Umbilical cord (tissue), 2 donors: Measurements from ENCODE around the gene WDR18. TPM values are rescaled to one million over a fixed set of nuclear protein-coding genes. Genes with fewer than 3 reads are reported as not detected.

Experiments
- DNase-seq: peaks from one replicate; pipeline ENCODE4 v3.0.0-alpha.2; 2015; ENCODE audit warnings: low spot score
- total RNA-seq: library from RNA; depleted of rRNA; stranded (reverse); fragments of >200 nt; gene quantifications from one replicate; pipeline ENCODE4 v1.2.3, GENCODE V29; 2014; ENCODE audit warnings: low replicate concordance; ENCODE audit not compliant: insufficient read depth

The WDR18 gene
- total RNA-seq, 1 donor from 2014 or later, result 67.9 TPM

DNA sequence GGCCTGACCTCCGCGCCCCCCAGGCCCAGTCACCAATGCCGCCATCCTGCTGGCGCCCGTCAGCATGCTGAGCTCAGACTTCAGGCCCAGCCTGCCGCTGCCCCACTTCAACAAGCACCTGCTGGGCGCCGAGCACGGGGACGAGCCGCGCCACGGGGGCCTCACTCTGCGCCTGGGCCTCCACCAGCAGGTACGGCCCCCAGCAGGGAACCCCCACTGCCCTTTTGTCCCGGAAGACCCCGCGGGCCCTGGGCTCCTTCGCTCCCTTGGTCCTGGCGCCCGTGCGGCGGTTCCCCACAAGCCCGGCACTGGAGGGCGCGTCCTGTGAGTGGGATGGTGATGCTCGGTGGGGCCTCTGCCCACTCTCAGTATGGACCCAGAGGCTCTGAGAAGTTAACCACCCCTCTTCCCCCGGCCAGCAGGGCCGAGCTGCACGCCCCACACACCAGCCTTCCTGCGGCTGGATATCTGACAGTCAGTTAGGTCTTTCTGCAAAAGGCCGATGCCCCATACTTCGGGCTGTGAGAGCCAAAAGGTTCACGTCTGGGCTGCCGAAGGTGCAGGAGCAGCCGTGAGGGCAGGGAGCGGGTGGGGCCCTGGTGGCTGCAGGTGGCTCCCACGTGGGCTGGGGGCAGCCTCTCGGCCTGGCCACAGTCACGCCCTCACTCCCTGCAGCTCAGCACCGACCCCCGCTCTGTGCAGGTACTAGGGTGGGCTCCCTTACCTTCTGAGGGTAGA is 8.0 kb downstream of the WDR18 start:
- no peak for DNase-seq

DNA sequence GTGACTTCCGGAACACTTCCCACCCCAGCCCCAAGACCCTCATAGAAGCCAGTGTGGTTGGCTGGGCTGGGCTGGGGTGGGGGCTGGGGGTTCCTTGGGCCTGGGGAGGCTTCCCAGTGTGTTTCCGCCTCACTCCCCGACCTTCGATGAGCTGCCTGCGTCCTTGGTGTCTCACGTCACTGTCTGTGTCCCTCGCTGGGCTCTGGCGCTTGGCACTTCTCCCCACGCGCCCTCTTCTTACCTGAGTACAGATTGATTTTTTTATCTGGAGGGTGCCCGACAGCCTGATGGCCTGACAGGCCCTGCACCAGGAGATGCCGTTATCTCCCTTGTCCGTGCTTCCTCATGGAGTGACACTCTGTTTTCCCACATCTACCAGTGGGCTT is 8.5 kb downstream of the WDR18 start:
- no peak for DNase-seq

GRCh38 chr19:993361-993830 is 9.3 kb downstream of the WDR18 start:
- no peak for DNase-seq

GRCh38 chr19:993831-994393 is 9.8 kb downstream of the WDR18 start:
- no peak for DNase-seq

DNA sequence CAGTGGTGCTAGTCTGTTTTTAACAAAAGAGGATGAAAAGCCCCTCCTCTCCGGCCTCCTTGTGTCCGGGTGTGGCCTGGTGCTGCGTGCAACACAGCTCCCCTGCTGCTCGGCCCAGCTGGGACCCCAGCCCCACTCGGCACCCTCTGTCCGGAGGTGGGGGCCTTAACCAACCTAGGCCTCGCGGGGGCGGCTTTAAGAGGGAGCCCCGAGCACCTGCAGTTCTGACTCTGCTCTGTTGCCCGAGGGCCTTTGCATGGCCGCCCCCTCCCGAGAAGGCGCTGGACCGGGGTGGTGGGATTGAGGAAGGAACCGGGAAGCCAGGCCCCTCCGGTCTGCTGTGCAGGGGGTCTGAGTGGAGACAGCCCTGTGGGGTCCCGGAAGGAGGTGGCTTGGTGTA is 10.4 kb downstream of the WDR18 start:
- no peak for DNase-seq

DNA sequence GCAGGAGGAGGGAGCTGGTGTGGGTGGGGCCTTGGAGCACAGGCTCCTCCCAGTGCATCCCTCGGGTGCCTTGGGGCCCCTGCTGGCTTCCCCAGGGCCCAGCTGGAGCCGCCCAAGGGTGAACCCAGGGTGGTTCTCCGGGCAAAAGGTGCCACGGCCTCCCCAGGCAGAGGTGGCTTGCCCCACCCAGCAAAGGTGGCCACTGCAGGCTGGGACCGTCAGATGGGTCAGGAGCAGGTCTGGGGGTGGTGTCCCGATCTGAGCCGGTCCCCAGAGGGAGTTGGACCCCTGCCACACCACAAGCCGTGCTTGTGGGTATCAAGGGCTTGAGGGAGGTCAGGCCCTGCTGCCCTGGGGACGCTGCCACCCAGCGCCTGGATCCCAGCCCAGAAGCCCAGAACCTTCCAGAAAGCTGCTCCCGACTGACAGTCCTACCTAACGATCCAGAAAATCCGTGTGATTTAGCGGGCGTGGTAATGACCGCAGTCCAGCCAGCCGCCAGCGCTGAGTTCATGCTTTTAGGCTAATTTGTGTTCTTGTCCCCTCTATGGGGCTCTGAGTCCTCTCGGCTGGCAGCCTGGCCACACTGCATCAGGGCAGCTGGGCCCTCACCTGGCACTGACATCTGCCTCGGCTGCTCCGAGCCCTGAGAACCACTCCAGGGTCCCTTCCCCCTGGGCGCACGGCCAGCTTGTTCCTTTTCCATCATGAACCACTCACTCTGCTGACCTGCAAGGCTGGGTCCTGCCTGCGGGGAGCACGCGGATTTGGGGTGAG is 11.1 kb downstream of the WDR18 start:
- no peak for DNase-seq

GRCh38 chr19:996051-996838 is 12.1 kb downstream of the WDR18 start:
- peak; percentile 51 for DNase-seq

- no peak for DNase-seq
Observed at GRCh38 chr19:998064-998463, 13.9 kb downstream of the WDR18 start.

DNA sequence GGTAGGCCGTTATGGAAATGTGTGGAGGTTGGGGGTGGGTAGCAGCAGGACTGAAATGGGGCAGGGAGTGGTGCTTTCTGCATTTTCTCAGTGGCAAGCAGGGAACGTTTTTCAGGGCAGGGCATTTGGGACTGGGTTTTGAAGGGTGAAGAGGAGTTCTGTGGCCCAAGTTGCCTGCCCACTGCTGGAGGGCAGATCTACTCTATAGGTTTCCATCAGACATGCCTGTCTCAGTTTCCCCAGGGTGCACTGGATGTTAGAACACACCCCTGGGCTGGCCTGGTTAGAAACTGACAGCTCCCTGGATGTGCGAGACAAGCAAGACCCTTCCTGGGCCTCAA is 15.2 kb downstream of the WDR18 start:
- no peak for DNase-seq

GRCh38 chr19:1000095-1000494 is 15.9 kb downstream of the WDR18 start, which contains the start of gene GRIN3B:
GRIN3B (plus strand) TSS chr19:1000419; CDS start chr19:1000438, 19 bp downstream.
- no peak for DNase-seq

DNA sequence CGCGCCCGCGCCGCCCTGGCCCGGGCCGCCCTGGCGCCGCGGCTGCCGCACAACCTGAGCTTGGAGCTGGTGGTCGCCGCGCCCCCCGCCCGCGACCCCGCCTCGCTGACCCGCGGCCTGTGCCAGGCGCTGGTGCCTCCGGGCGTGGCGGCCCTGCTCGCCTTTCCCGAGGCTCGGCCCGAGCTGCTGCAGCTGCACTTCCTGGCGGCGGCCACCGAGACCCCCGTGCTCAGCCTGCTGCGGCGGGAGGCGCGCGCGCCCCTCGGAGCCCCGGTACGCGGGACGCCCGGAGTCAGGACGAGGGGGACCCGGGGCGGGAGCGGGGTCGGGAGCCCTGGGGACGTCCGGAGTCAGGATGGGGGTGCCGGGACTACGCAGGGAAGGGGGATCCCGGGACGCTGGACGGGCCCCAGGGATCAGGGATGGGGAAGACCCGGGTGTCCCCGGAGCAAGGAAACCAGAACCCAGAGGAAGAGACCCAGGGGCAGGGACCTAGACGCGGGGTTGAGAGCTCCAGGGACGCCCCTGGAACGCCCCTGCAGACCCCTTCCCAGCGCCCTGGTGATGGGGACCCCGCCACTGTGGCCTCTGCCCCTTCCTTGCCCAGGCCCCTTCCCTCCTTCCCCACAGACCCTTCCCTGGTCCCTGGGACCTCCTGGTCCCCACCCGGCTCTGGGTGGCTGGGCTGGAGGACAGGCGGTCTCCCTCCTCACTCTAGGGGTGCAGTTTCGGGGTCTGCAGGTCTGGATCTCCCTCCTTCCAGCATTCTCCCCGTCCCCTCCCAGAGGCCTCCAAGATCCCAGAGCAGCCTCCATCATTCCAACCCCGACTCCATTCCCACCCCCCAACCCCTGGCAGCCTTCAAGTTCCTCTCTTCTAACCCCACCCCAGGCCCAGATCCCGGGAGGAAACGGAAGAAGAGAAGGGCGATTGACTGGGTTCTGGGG is 16.7 kb downstream of the WDR18 start:
- DNase-seq, result no peak

DNA sequence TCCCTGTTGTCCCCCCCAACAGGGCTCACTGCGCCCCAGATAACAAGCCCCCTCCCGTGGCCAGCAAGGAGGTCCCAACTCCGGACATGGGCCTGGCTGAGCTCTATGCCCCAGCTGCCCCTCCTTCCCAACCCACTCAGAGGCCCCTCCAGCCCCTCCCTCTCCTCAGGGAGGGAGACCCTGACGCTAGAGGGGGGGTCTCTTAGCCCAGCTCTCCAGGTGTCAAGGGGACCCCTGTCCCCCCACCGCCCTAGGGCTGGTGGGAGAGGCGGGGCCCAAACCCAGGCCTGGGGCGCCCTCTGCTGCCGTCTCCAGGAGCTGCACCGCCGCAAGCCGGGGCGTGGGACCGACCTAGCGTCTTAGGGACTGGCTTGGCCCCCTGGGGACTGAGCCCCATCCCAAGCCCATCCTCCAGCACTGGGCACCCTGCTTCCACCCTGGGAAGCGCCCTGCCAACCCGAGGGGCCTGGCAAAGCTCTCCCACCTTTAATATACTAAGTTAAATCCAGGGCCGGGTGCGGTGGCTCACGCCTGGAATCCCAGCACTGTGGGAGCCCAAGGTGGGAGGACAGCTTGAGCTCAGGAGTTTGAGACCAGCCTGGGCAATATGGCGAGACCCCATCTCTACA is 17.5 kb downstream of the WDR18 start:
- DNase-seq, result no peak

- DNase-seq, result no peak
Observed at GRCh38 chr19:1002600-1002999, 18.5 kb downstream of the WDR18 start.

- DNase-seq, result no peak
Observed at GRCh38 chr19:1003283-1003682, 19.1 kb downstream of the WDR18 start.

DNA sequence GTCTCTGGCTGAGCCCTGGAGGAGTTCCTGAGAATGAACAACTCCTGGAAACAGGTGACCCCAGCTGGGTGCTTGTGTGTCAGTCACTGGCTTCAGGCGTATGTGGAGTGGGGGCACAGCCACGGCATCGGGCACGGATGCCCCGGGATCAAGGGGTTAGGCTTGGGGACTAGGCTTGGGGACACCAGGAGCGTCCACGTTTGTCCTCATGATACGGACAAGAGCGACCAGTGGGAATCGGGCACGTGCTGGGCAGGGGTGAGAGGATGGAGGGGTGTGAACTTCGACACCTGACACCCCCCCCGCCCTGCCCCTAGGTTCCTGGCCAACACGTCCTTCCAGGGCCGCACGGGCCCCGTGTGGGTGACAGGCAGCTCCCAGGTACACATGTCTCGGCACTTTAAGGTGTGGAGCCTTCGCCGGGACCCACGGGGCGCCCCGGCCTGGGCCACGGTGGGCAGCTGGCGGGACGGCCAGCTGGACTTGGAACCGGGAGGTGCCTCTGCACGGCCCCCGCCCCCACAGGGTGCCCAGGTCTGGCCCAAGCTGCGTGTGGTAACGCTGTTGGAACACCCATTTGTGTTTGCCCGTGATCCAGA is 20.2 kb downstream of the WDR18 start:
- no peak for DNase-seq

DNA sequence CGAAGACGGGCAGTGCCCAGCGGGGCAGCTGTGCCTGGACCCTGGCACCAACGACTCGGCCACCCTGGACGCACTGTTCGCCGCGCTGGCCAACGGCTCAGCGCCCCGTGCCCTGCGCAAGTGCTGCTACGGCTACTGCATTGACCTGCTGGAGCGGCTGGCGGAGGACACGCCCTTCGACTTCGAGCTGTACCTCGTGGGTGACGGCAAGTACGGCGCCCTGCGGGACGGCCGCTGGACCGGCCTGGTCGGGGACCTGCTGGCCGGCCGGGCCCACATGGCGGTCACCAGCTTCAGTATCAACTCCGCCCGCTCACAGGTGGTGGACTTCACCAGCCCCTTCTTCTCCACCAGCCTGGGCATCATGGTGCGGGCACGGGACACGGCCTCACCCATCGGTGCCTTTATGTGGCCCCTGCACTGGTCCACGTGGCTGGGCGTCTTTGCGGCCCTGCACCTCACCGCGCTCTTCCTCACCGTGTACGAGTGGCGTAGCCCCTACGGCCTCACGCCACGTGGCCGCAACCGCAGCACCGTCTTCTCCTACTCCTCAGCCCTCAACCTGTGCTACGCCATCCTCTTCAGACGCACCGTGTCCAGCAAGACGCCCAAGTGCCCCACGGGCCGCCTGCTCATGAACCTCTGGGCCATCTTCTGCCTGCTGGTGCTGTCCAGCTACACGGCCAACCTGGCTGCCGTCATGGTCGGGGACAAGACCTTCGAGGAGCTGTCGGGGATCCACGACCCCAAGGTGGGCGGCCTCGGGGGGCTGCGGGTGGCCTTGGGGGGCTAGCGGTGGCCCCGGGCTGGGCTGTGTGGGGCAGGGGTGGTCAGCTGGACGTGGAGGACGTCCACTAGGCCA is 20.9 kb downstream of the WDR18 start:
- no peak for DNase-seq

DNA sequence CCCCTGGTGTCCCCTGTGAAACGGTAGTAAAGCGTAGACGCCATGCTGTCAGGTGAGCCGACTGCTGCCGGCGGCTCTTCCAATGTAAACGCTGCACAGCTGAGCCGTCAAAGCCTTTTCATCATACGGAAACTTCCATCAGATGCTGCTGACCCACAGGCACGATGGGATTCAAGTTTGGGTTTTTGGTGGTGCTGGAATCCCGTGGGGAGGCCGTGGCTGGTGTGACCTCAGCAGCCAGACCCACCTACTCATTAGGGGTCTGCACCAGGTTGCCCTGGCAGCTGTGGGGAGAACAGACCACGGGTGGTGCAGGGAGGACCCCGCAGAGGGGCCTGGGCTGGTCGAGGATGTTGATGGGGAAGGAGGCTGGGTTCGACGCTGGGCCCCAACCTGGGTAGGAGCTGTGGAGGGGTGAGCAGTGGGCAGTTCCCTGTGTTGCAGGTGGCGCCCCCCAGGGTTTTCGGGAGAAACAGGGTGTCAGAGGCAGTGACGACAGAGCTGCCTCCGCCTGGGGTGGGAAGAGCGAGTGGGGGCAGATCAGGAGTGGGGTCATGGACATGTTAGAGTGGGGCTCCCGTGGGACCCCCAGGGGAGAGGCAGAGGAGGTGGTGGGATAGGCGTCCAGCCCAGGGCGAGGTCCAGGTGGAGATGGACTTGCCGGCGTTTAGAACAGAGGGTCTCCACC is 22.7 kb downstream of the WDR18 start:
- DNase-seq, result no peak
